Liver (tissue), 9 donors: ENCODE measurements around the gene TACSTD2. TPM values are rescaled to one million over a fixed set of nuclear protein-coding genes. Genes with fewer than 3 reads are reported as not detected.

Experiments used
- DNase-seq: peaks from one replicate; pipeline ENCODE4 v3.0.0-alpha.2; 2017; ENCODE audit warnings: low spot score
- H3K27ac ChIP-seq, 2 donors: one replicate each; pipeline ENCODE4 v1.7.0; 2013; ENCODE audit warnings: inconsistent platforms in 2 of 2, low read length in 2 of 2, control low read depth in 1 of 2, low read depth in 1 of 2, mild to moderate bottlenecking in 1 of 2
- H3K27me3 ChIP-seq, 4 donors: one replicate each; pipeline versions ENCODE4 v1.6.1 to v1.7.0; 2013; ENCODE audit warnings: low read length in 3 of 4, inconsistent platforms in 1 of 4, mild to moderate bottlenecking in 1 of 4, moderate library complexity in 1 of 4; ENCODE audit not compliant: control insufficient read depth in 4 of 4, insufficient read depth in 4 of 4
- H3K36me3 ChIP-seq, 4 donors: one replicate each; pipeline versions ENCODE4 v1.6.1 to v1.7.0; 2013; ENCODE audit warnings: low read length in 3 of 4, mild to moderate bottlenecking in 3 of 4, low read depth in 1 of 4, moderate library complexity in 1 of 4; ENCODE audit not compliant: control insufficient read depth in 4 of 4, insufficient read depth in 3 of 4
- H3K4me1 ChIP-seq, 4 donors: one replicate each; pipeline versions ENCODE4 v1.6.1 to v1.7.0; 2013; ENCODE audit warnings: low read length in 3 of 4, mild to moderate bottlenecking in 3 of 4, moderate library complexity in 1 of 4; ENCODE audit not compliant: control insufficient read depth in 4 of 4, insufficient read depth in 4 of 4
- H3K4me3 ChIP-seq, 3 donors: one replicate each; pipeline versions ENCODE4 v1.6.1 to v1.7.0; 2013; ENCODE audit warnings: low read length in 3 of 3, control low read depth in 1 of 3, low read depth in 1 of 3, mild to moderate bottlenecking in 1 of 3
- H3K9ac ChIP-seq, 2 donors: one replicate each; pipeline ENCODE4 v1.7.0; 2013; ENCODE audit warnings: low read length in 2 of 2, mild to moderate bottlenecking in 2 of 2, moderate library complexity in 2 of 2, control low read depth in 1 of 2, low read depth in 1 of 2
- H3K9me3 ChIP-seq, 4 donors: one replicate each; pipeline versions ENCODE4 v1.6.1 to v1.7.0; 2013; ENCODE audit warnings: low read length in 3 of 4; ENCODE audit not compliant: control insufficient read depth in 4 of 4
- ATF3 ChIP-seq: IDR thresholded peaks from 2 replicates; pipeline ENCODE4 v1.6.1; 2016; ENCODE audit warnings: antibody characterized with exemption
- CTCF ChIP-seq: fragments of 150-350 bp; IDR thresholded peaks from 2 replicates; pipeline ENCODE4 v1.5.1; 2017; ENCODE audit warnings: improper control_type of control experiment, low read depth, low read length; ENCODE audit not compliant: missing input control
- EGR1 ChIP-seq, 2 donors: IDR thresholded peaks; 2 replicates each; pipeline ENCODE4 v1.6.1; 2016 to 2018; ENCODE audit warnings: antibody characterized with exemption in 2 of 2, low read depth in 2 of 2
- FOXA1 ChIP-seq: IDR thresholded peaks from 2 replicates; pipeline ENCODE4 v1.6.1; 2016; ENCODE audit warnings: antibody characterized with exemption
- FOXA2 ChIP-seq: IDR thresholded peaks from 2 replicates; pipeline ENCODE4 v1.6.1; 2016; ENCODE audit warnings: antibody characterized with exemption
- GABPA ChIP-seq, 2 donors: IDR thresholded peaks in 1 of 2; conservative IDR thresholded peaks in 1 of 2; 2 replicates each; pipeline ENCODE4 v1.6.1; 2016; ENCODE audit warnings: antibody characterized with exemption in 2 of 2, mild to moderate bottlenecking in 1 of 2, moderate library complexity in 1 of 2
- HNF4A ChIP-seq, 2 donors: conservative IDR thresholded peaks; 2 replicates each; pipeline ENCODE4 v1.6.1; 2016; ENCODE audit warnings: antibody characterized with exemption in 2 of 2, mild to moderate bottlenecking in 2 of 2
- HNF4G ChIP-seq: IDR thresholded peaks from 2 replicates; pipeline ENCODE4 v1.6.1; 2016; ENCODE audit warnings: antibody characterized with exemption
- JUND ChIP-seq, 2 donors: IDR thresholded peaks; 2 replicates each; pipeline ENCODE4 v1.6.1; 2016; ENCODE audit warnings: antibody characterized with exemption in 2 of 2
- MAX ChIP-seq: IDR thresholded peaks from 2 replicates; pipeline ENCODE4 v1.6.1; 2016; ENCODE audit warnings: antibody characterized with exemption
- NR2F2 ChIP-seq: IDR thresholded peaks from 2 replicates; pipeline ENCODE4 v1.6.1; 2016; ENCODE audit warnings: antibody characterized with exemption
- RAD21 ChIP-seq, 2 donors: IDR thresholded peaks; 2 replicates each; pipeline ENCODE4 v1.6.1; 2016; ENCODE audit warnings: antibody characterized with exemption in 2 of 2, mild to moderate bottlenecking in 2 of 2
- REST ChIP-seq: IDR thresholded peaks from 2 replicates; pipeline ENCODE4 v1.6.1; 2016; ENCODE audit warnings: antibody characterized with exemption, mild to moderate bottlenecking
- RXRA ChIP-seq, 2 donors: IDR thresholded peaks; 2 replicates each; pipeline ENCODE4 v1.6.1; 2017 to 2018; ENCODE audit warnings: antibody characterized with exemption in 2 of 2, mild to moderate bottlenecking in 1 of 2
- SP1 ChIP-seq: IDR thresholded peaks from 2 replicates; pipeline ENCODE4 v1.6.1; 2018; ENCODE audit warnings: antibody characterized with exemption, mild to moderate bottlenecking
- TAF1 ChIP-seq: conservative IDR thresholded peaks from 2 replicates; pipeline ENCODE4 v1.6.1; 2016; ENCODE audit warnings: antibody characterized with exemption, mild to moderate bottlenecking
- YY1 ChIP-seq: IDR thresholded peaks from 2 replicates; pipeline ENCODE4 v1.6.1; 2016; ENCODE audit warnings: antibody characterized with exemption, mild to moderate bottlenecking
- ZBTB33 ChIP-seq: IDR thresholded peaks from 2 replicates; pipeline ENCODE4 v1.6.1; 2016; ENCODE audit warnings: antibody characterized with exemption
- WGBS: extraction: QIAGEN DNeasy Blood & Tissue Kit; methylation state at CpG from one replicate; pipeline ENCODE4 v1.1.7; 2013; 5-methylcytosine and 5-hydroxymethylcytosine counted together
- polyA plus RNA-seq, 2 donors: library from polyadenylated mRNA; stranded (reverse) in 1 of 2; unstranded in 1 of 2; fragments of 200-250 nt in 1 of 2; fragments of >200 nt in 1 of 2; fragmentation: Nextera tagmentation in 1 of 2; extraction: Ambion mirVana in 1 of 2; gene quantifications; one replicate each; pipeline versions ENCODE4 v1.2.1 to v1.2.3, GENCODE V29; 2013 to 2015
- total RNA-seq, 2 donors: library from RNA; depleted of rRNA; stranded (reverse); fragments of >200 nt; gene quantifications; one replicate each; pipeline ENCODE4 v1.2.3, GENCODE V29; 2014
- donor health status: healthy.
- donor health status: healthy.
- donor health status: healthy.
- donor health status: healthy.
- donor health status: healthy.

Gene TACSTD2
- total and polyA plus RNA-seq, 4 donors: 0.61 to 1.5 (median 1.1) TPM

- TF ChIP-seq FOXA2 (no peak), SP1 (no peak), RXRA (IDR thresholded peaks at IDR 0.05) (no peak), HNF4A (conservative IDR thresholded peaks at IDR 0.05) (no peak), ATF3 (no peak)
- 94% methylated on average over 6 of the region's 6 CpGs for WGBS
- Histone ChIP-seq H3K27ac (no peak overlapping the region), H3K9ac (no peak overlapping the region), H3K4me1 (no peaks in the 10 kb centered on the region), H3K4me3 (no peak overlapping the region), H3K27me3 (no peaks in the 10 kb centered on the region), H3K36me3 (no peaks in the 10 kb centered on the region), H3K9me3 (no peaks in the 10 kb centered on the region)
- DNase-seq: no peak
Observed at GRCh38 chr1:58622571-58622970, 45.5 kb upstream of the TACSTD2 start.

GRCh38 chr1:58621391-58621790, 44.3 kb upstream of the TACSTD2 start:
- TF ChIP-seq REST: no peak
- no peak for TF ChIP-seq GABPA (IDR thresholded peaks at IDR 0.05 in 1 of 2, conservative IDR thresholded peaks at IDR 0.05 in 1 of 2)
- TF ChIP-seq FOXA2: no peak
- no peak for TF ChIP-seq MAX
- TF ChIP-seq RXRA (IDR thresholded peaks at IDR 0.05): no peak
- TF ChIP-seq YY1: no peak
- TF ChIP-seq CTCF: no peak
- TF ChIP-seq HNF4G: no peak
- TF ChIP-seq HNF4A (conservative IDR thresholded peaks at IDR 0.05): no peak
- no peak for TF ChIP-seq RAD21 (IDR thresholded peaks at IDR 0.05)
- no peak for TF ChIP-seq TAF1
- TF ChIP-seq JUND (IDR thresholded peaks at IDR 0.05): no peak
- no peak for TF ChIP-seq EGR1 (IDR thresholded peaks at IDR 0.05; ENCODE audit: low read depth in 2 of 2)
- no peak for TF ChIP-seq SP1
- TF ChIP-seq FOXA1: no peak
- no peak for TF ChIP-seq ZBTB33
- TF ChIP-seq NR2F2: no peak
- TF ChIP-seq ATF3: no peak
- 78% methylated on average over 3 of the region's 3 CpGs for WGBS

More at GRCh38 chr1:58621391-58621790, 44.3 kb upstream of the TACSTD2 start:
- no peaks in the 10 kb centered on the region for H3K27me3 ChIP-seq
- H3K4me1 ChIP-seq: no peaks in the 10 kb centered on the region
- H3K9ac ChIP-seq: no peak overlapping the region
- no peak overlapping the region for H3K4me3 ChIP-seq
- H3K27ac ChIP-seq: no peak overlapping the region
- H3K36me3 ChIP-seq: no peaks in the 10 kb centered on the region
- no peak for DNase-seq
- no peaks in the 10 kb centered on the region for H3K9me3 ChIP-seq
